HCT116 (cell line): Measurements from ENCODE around the gene ASB6.

Experiments used
- CEBPB ChIP-seq: IDR thresholded peaks from 2 replicates; pipeline ENCODE4 v1.6.1; 2012; ENCODE audit warnings: low read depth
- EZH2 ChIP-seq: fragments of 200-600 bp; sonication (generic); IDR thresholded peaks from 2 replicates; pipeline ENCODE4 v1.6.1; 2017; ENCODE audit warnings: antibody characterized with exemption, mixed run types
- JUND ChIP-seq: IDR thresholded peaks from 2 replicates; pipeline ENCODE4 v1.6.1; 2012
- MAX ChIP-seq: IDR thresholded peaks from 2 replicates; pipeline ENCODE4 v1.6.1; 2012
- POLR2A ChIP-seq: IDR thresholded peaks from 2 replicates; pipeline ENCODE4 v1.7.0; 2011; ENCODE audit warnings: borderline replicate concordance; ENCODE audit not compliant: insufficient read depth, insufficient read length; ENCODE audit errors: extremely low read depth
- POLR2AphosphoS5 ChIP-seq: IDR thresholded peaks from 2 replicates; pipeline ENCODE4 v1.6.1; 2011; ENCODE audit warnings: mild to moderate bottlenecking, low read depth, low read length, moderate library complexity
- REST ChIP-seq: IDR thresholded peaks from 2 replicates; pipeline ENCODE4 v1.6.1; 2012; ENCODE audit warnings: low read depth
- SP1 ChIP-seq: IDR thresholded peaks from 2 replicates; pipeline ENCODE4 v1.6.1; 2012; ENCODE audit warnings: low read depth
- TCF7L2 ChIP-seq: IDR thresholded peaks from 2 replicates; pipeline ENCODE4 v1.7.0; 2011; ENCODE audit warnings: borderline replicate concordance, inconsistent platforms; ENCODE audit not compliant: insufficient read depth, insufficient read length; ENCODE audit errors: extremely low read depth
- YY1 ChIP-seq: IDR thresholded peaks from 2 replicates; pipeline ENCODE4 v1.6.1; 2011; ENCODE audit warnings: low read length, low read depth, moderate library complexity, mild to moderate bottlenecking; ENCODE audit not compliant: insufficient replicate concordance; ENCODE audit errors: extremely low read depth
- ZFX ChIP-seq: fragments of 450-650 bp; IDR thresholded peaks from 2 replicates; pipeline ENCODE4 v1.6.1; 2017
- ZNF274 ChIP-seq: fragments of 200-500 bp; sonication (Bioruptor generic); IDR thresholded peaks from 2 replicates; pipeline ENCODE4 v1.6.1; 2014; ENCODE audit warnings: mild to moderate bottlenecking, low read depth, low read length, inconsistent platforms
- TF ChIP-seq, protein P1 (sequence below), 3 experiments: fragments of 200-600 bp in 1 of 3; sonication (generic) in 1 of 3; IDR thresholded peaks in 2 of 3; conservative IDR thresholded peaks in 1 of 3; 2 replicates each; pipeline ENCODE4 v1.5.1; 2012 to 2017; ENCODE audit warnings: low read depth in 2 of 3, low read length in 2 of 3, antibody characterized with exemption in 1 of 3, borderline replicate concordance in 1 of 3, control low read depth in 1 of 3, mild to moderate bottlenecking in 1 of 3, mixed read lengths in 1 of 3, mixed run types in 1 of 3, moderate library complexity in 1 of 3; ENCODE audit not compliant: insufficient read depth in 1 of 3

DNA sequence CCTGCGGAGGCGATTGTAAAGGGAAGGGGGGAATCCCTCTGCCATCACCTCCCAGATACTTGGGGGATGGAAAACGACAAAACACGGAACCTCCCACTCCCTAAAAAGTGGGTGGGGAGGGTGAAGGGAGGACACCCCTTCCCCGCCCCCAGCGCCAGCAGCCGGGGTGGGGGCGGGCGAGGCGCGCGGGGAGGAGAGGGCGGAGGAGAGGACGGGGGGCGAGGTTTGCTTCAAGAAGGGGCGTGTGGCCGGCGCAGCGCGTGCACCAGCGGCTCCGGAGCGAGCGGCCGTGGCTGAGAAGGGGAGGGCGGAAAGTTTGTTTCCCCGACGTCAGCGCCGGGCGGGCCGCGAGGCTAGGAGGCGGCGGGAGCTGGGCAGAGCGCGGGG, 23.4 kb upstream of the ASB6 start, which contains the start of gene PRRX2:
- TF ChIP-seq, protein P1, sequence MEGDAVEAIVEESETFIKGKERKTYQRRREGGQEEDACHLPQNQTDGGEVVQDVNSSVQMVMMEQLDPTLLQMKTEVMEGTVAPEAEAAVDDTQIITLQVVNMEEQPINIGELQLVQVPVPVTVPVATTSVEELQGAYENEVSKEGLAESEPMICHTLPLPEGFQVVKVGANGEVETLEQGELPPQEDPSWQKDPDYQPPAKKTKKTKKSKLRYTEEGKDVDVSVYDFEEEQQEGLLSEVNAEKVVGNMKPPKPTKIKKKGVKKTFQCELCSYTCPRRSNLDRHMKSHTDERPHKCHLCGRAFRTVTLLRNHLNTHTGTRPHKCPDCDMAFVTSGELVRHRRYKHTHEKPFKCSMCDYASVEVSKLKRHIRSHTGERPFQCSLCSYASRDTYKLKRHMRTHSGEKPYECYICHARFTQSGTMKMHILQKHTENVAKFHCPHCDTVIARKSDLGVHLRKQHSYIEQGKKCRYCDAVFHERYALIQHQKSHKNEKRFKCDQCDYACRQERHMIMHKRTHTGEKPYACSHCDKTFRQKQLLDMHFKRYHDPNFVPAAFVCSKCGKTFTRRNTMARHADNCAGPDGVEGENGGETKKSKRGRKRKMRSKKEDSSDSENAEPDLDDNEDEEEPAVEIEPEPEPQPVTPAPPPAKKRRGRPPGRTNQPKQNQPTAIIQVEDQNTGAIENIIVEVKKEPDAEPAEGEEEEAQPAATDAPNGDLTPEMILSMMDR (IDR thresholded peaks at IDR 0.05 in 2 of 3, conservative IDR thresholded peaks at IDR 0.05 in 1 of 3; ENCODE audit: borderline replicate concordance in 1 of 3, insufficient read depth in 1 of 3, low read depth in 2 of 3, low read length in 2 of 3): no peak
- no peak for TF ChIP-seq SP1
- TF ChIP-seq POLR2AphosphoS5: peak; percentile 44; the same call in 1 of the 2 replicates
- no peak for TF ChIP-seq YY1
- peak; percentile 68; the same call in 1 of the 2 replicates for TF ChIP-seq MAX
- TF ChIP-seq POLR2A: no peak
- TF ChIP-seq REST: no peak
- no peak for TF ChIP-seq JUND
- TF ChIP-seq ZFX: no peak
- TF ChIP-seq EZH2: no peak
- TF ChIP-seq ZNF274: no peak
- TF ChIP-seq TCF7L2: no peak
- TF ChIP-seq CEBPB: no peak
